LNCAP (cell line): ENCODE measurements around the gene IL6ST.

Source experiments
- CTCF ChIP-seq: fragments of 450-650 bp; IDR thresholded peaks from 2 replicates; pipeline ENCODE4 v1.5.1; 2017; ENCODE audit warnings: mild to moderate bottlenecking

IL6ST gene

GRCh38 chr5:56024810-56025150, 30.0 kb upstream of the IL6ST start:
- TF ChIP-seq CTCF, result no peak

GRCh38 chr5:56023296-56023695, 28.5 kb upstream of the IL6ST start:
- no peak for TF ChIP-seq CTCF

GRCh38 chr5:56019306-56020272, 24.8 kb upstream of the IL6ST start:
- TF ChIP-seq CTCF, result no peak

GRCh38 chr5:56018832-56019231, 24.1 kb upstream of the IL6ST start:
- no peak for TF ChIP-seq CTCF

GRCh38 chr5:56012281-56012963, 17.7 kb upstream of the IL6ST start:
- no peak for TF ChIP-seq CTCF

- TF ChIP-seq CTCF, result no peak
Observed at GRCh38 chr5:56011835-56012234, 17.1 kb upstream of the IL6ST start.

GRCh38 chr5:56010431-56010830, 15.7 kb upstream of the IL6ST start:
- TF ChIP-seq CTCF, result no peak
